ENCODE data around the gene KCNN4. TPM values are rescaled to one million over a fixed set of nuclear protein-coding genes. Genes with fewer than 3 reads are reported as not detected.
"Not testable (repeated sequence)": the region's sequence is repeated elsewhere in the genome, so short reads cannot be mapped to it uniquely, and the experiment has no call there.

Gene KCNN4
- total RNA-seq, 1 donor: 0.43 TPM

DNA sequence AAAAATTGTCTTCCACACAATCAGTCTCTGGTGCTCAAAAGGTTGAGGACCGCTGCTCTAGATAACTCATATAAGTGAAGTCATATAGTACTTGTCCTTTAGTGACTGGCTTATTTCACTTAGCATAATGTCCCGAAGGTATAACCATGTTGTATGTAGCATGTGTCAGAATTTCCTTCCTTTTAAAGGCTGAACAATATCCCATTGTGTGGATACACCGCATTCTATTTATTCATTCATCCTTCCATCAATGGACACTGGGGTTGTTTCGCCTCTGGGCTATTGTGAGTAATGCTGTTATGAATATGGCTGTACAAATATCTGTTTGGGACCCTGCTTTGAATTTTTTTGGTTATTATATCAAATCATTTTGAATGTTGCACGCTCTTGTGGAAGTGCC is 26.1 kb upstream of the KCNN4 start:
- no peak overlapping the region for H3K4me3 ChIP-seq (ENCODE audit: low read depth, low read length)
- TF ChIP-seq, protein P1, sequence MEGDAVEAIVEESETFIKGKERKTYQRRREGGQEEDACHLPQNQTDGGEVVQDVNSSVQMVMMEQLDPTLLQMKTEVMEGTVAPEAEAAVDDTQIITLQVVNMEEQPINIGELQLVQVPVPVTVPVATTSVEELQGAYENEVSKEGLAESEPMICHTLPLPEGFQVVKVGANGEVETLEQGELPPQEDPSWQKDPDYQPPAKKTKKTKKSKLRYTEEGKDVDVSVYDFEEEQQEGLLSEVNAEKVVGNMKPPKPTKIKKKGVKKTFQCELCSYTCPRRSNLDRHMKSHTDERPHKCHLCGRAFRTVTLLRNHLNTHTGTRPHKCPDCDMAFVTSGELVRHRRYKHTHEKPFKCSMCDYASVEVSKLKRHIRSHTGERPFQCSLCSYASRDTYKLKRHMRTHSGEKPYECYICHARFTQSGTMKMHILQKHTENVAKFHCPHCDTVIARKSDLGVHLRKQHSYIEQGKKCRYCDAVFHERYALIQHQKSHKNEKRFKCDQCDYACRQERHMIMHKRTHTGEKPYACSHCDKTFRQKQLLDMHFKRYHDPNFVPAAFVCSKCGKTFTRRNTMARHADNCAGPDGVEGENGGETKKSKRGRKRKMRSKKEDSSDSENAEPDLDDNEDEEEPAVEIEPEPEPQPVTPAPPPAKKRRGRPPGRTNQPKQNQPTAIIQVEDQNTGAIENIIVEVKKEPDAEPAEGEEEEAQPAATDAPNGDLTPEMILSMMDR (IDR thresholded peaks at IDR 0.05; ENCODE audit: insufficient read depth, low read depth, low read length): no peak

DNA sequence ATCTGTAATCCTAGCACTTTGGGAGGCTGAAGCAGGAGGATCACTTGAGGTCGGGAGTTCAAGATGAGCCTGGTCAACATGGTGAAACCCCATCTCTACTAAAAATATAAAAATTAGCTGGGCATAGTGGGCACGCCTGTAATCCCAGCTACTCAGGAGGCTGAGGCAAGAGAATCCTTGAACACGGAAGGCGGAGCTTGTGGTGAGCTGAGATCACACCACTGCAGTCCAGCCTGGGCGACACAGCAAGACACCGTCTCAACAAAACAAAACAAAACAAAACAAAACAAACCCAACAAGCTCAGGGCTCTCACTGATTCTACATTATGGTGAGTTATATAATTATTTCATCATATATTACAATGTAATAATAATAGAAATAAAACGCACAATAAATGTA is 25.6 kb upstream of the KCNN4 start:
- DNase-seq (ENCODE audit: low read depth); H3K4me3 ChIP-seq (ENCODE audit: low read depth, low read length): not testable (repeated sequence)

More for the DNA sequence above, 26.1 kb upstream of the KCNN4 start:
- no peak for DNase-seq (ENCODE audit: low read depth)

DNA sequence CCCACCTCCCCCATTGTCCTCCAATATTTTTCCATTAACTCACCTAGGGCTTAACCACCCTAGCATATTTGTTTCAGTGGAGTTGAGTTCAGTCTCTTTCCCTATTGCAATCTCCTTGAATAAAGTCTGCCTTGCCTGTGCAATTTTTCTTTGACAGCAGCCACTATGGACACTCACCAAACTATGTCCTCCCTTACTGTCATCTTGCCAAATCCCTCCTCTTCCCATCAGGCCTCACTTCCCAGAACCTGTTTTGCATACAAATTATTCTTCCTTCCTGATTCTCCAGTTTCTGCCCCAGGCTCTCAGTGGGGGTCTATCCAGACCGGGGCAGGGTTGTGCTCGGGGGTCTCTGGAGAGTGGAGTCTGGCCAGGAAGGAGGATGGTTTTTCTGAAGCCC is 23.7 kb upstream of the KCNN4 start:
- DNase-seq (ENCODE audit: low read depth): no peak
- TF ChIP-seq, protein P1 (IDR thresholded peaks at IDR 0.05; ENCODE audit: insufficient read depth, low read depth, low read length): no peak
- no peak overlapping the region for H3K4me3 ChIP-seq (ENCODE audit: low read depth, low read length)

DNA sequence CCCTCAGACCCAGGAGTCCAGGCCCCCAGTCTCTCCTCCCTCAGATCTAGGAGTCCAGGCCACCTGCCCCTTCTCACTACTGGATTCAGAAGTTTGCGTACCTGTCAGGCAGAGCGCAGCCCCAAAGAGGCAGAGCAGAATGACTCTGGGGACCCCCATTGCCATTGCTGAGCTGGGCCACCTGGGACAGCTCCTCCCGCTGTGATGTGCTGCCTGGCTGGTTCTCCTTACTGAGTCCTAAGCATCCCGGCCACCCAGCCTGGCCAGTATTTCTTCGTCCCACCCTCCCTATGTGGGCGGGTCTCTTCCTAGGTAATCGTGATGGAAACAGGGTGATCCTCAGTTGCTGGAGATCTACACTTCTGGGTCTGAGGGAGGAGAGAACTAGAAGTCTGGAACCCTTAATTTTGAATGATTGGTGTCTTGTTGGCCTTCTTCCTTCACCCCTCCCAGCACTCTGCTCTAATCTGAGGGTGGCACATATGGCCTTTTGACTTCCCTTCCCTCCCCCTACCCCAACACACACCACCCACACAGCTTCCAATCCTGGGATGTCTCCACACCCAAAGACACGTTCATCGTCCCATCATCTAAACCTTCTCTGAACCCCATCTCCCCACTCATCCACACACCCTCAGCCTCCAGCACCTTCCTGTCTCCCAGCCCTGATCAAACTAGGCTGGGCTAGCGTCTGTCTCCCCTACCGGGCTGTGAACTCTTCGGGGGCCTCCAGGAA is 21.6 kb upstream of the KCNN4 start, which contains the start of gene LYPD5:
TSS of gene LYPD5 (minus strand) at position 232 of the 736 bp plus-strand sequence. CDS start at position 165, 67 bp downstream.
- no peak for DNase-seq (ENCODE audit: low read depth)
- TF ChIP-seq, protein P1 (IDR thresholded peaks at IDR 0.05; ENCODE audit: insufficient read depth, low read depth, low read length): no peak
- H3K4me3 ChIP-seq (ENCODE audit: low read depth, low read length): no peak within 1 kb of the TSS

DNA sequence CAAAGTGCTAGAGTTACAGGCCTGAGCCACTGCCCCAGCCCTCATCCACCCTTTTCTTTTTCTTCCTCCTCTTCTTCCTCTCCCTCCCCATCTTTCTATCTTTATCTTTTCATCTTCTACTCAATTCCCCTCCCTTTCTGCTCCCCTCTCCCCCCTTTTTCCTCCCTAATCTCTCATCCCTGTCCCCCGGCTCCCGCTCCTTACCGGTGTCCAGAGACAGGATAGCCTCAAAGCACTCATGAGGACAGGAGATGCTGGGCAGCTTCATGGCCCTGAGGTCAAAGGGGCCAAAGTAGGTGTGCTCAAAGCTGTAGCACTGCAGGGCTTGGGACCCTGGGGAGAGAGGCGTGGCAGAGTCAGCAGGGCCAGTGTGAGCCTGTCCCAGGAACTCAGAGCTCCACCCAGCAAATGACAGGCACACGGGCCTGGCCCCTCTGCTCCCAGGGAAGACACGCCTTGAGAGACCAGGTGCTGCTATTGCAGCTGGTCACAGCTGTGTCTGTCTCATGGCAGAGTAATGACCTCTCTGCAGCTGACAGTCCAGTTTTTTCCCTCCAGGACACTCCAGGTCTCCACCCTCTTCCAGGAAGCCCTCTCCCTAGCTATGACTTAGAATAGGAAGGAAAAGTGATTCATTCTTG is 18.8 kb upstream of the KCNN4 start:
- H3K4me3 ChIP-seq (ENCODE audit: low read depth, low read length): no peak overlapping the region
- TF ChIP-seq, protein P1 (IDR thresholded peaks at IDR 0.05; ENCODE audit: insufficient read depth, low read depth, low read length): no peak
- no peak for DNase-seq (ENCODE audit: low read depth)

DNA sequence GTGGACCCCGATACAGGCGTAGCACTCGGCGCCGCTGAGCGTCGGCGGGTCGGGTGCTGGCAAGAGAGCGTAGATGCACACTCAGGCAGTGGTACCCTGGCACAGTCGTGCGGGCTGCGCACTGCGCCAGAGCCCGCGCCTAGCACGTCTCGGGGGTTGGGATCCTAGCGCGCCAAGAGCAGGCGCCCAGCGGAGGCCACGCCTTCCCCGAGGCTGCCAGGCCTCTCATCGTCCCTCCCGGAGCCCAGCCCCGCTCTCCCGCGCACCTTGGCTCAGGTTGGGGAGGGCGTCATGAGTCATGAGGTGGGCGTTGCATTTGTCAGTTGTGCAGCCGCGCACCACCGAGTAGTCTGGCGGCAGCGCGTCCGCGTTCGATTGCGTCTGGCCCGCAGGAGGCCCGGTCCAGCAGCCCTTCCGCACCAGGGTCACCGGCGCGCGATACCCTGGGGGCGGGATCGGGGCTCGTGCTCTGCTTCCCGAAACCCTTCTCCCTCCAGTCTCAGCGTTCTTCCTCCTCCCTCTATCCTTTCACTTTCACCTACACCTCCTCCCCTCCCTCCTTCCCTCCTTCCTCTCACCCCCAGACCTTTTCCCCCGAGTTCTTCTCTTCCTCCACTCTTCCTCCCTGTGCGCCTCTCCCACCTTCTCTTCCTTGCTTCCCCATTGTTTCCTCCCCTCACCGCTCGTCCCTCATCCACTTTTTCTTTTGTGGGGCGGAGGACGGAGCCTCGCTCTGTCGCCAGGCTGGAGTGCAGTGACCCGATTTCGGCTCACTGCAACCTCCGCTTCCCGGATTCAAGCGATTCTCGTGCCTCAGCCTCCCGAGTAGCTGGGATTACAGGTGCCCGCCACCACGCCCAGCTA is 18.0 kb upstream of the KCNN4 start:
- peak overlapping the region; percentile 58 for H3K4me3 ChIP-seq (ENCODE audit: low read depth, low read length)
- TF ChIP-seq, protein P1 (IDR thresholded peaks at IDR 0.05; ENCODE audit: insufficient read depth, low read depth, low read length): no peak
- DNase-seq (ENCODE audit: low read depth): peak; percentile 9

Data from fibroblast of villous mesenchyme (primary cell).